ENCODE measurements around the gene SLC34A3. TPM values are rescaled to one million over a fixed set of nuclear protein-coding genes. Genes with fewer than 3 reads are reported as not detected.

The SLC34A3 gene
- total and polyA plus RNA-seq, 2 of the 8 experiments (the other 6 are each of a cell fraction or from before 2014, with no cell fraction given): 0.08 TPM; not detected in 1

- TF ChIP-seq SIRT6 (IDR thresholded peaks at IDR 0.05; ENCODE audit: low read length): no peak
- TF ChIP-seq KDM5A (IDR thresholded peaks at IDR 0.05; ENCODE audit: low read length): no peak
- TF ChIP-seq ASH2L (IDR thresholded peaks at IDR 0.05; ENCODE audit: low read length): no peak
- TF ChIP-seq JUN (IDR thresholded peaks at IDR 0.05; ENCODE audit: low read depth, low read length): no peak
- TF ChIP-seq EZH2 (IDR thresholded peaks at IDR 0.05; ENCODE audit: low read depth, low read length, severe bottlenecking): no peak
- no peak for TF ChIP-seq TAF7 (optimal IDR thresholded peaks at IDR 0.05; ENCODE audit: borderline replicate concordance, low read depth, low read length)
These were observed 48.3 kb downstream of the SLC34A3 start (continued) for GRCh38 chr9:137278721-137279711.

All from H1 (cell line).